Mammary epithelial cell (primary cell): ENCODE measurements around the gene POLA1.

Experiments used
- CTCF ChIP-seq, 2 donors: IDR thresholded peaks in 1 of 2; conservative IDR thresholded peaks in 1 of 2; 2 replicates each; pipeline ENCODE4 v1.5.1; 2011 to 2012; ENCODE audit warnings: inconsistent platforms in 2 of 2, low read length in 2 of 2, mild to moderate bottlenecking in 2 of 2, control low read depth in 1 of 2, low read depth in 1 of 2; ENCODE audit not compliant: insufficient read depth in 1 of 2; ENCODE audit errors: extremely low read depth in 1 of 2
- EZH2 ChIP-seq: IDR thresholded peaks from 2 replicates; pipeline ENCODE4 v1.6.1; 2012; ENCODE audit warnings: low read length, inconsistent platforms, borderline replicate concordance

DNA sequence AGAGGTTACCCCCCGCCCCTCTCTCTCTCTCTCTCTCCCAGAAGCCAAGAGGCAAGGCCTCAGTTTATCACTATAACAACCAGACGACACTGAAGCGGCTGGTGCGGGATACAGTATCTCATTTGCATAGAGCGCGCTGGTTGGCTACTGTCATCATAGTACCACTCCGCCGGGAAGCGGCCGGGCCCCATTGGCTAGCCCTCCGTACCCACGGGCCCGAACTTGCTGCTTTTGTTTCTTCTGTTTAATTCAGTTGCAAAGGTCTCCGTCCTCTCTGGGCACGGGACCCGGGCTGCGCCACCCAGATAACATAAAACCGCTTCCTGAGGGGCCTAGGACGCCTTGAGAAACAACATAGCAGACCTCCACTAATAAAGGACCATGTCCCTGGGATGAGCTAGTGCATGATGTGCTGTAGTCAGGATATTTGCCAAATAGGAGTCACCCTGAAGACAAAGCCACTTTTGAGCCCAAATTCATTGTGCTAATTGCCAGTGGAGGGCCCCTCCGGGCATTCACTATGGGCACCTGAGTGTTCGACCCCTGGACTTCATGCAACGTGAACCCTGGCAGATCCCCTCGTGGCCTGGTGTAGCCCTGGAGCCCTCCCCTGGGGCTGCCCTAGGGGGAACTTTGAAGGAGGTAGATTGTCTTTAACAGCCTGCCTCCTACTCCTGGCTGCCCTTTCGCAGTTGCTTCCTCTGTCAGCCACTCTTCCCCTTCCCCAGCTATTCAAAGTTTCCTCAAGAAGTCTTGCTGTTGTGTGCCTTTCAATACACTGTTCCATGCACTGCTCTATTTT is 46.3 kb upstream of the POLA1 start, which contains the start of gene PCYT1B:
- no peak for TF ChIP-seq CTCF (conservative IDR thresholded peaks at IDR 0.05 in 1 of 2, IDR thresholded peaks at IDR 0.05 in 1 of 2; ENCODE audit: extremely low read depth in 1 of 2, insufficient read depth in 1 of 2, low read depth in 1 of 2, low read length in 2 of 2)
- no peak for TF ChIP-seq EZH2
